HepG2 (cell line): ENCODE measurements around the gene ZNF444. TPM values are rescaled to one million over a fixed set of nuclear protein-coding genes. Genes with fewer than 3 reads are reported as not detected.

ENCODE experiments used
- ARNT2 ChIP-seq: sonication (generic); formaldehyde crosslinking; IDR thresholded peaks from 2 replicates; pipeline ENCODE4 v1.8.0; 2022; ENCODE audit warnings: mild to moderate bottlenecking, low read depth, missing genetic modification reagents, moderate library complexity
- HBP1 ChIP-seq: IDR thresholded peaks from 2 replicates; pipeline ENCODE4 v1.6.1; 2016; ENCODE audit warnings: low read depth, control low read depth
- HMGXB3 ChIP-seq: sonication (generic); formaldehyde crosslinking; IDR thresholded peaks from 2 replicates; pipeline ENCODE4 v1.4.0; 2020; ENCODE audit warnings: missing genetic modification reagents, borderline replicate concordance
- MED8 ChIP-seq: sonication (generic); formaldehyde crosslinking; IDR thresholded peaks from 2 replicates; pipeline ENCODE4 v1.8.1; 2023; ENCODE audit warnings: mild to moderate bottlenecking, missing genetic modification reagents; ENCODE audit not compliant: insufficient replicate concordance
- MNT ChIP-seq: fragments of 450-650 bp; IDR thresholded peaks from 2 replicates; pipeline ENCODE4 v1.6.1; 2016
- NFE2 ChIP-seq: sonication (generic); formaldehyde crosslinking; IDR thresholded peaks from 2 replicates; pipeline ENCODE4 v1.4.0; 2020; ENCODE audit warnings: missing genetic modification reagents
- POLR2G ChIP-seq: fragments of 200-400 bp; formaldehyde crosslinking; IDR thresholded peaks from 2 replicates; pipeline ENCODE4 v1.6.1; 2018; ENCODE audit warnings: mild to moderate bottlenecking, low read depth, low read length, moderate library complexity
- PTBP1 ChIP-seq: fragments of 200-400 bp; formaldehyde crosslinking; IDR thresholded peaks from 2 replicates; pipeline ENCODE4 v1.6.1; 2018; ENCODE audit warnings: low read length, low read depth; ENCODE audit not compliant: poor library complexity, severe bottlenecking
- RORA ChIP-seq: sonication (generic); formaldehyde crosslinking; IDR thresholded peaks from 2 replicates; pipeline ENCODE4 v1.5.0; 2020; ENCODE audit warnings: mild to moderate bottlenecking, missing genetic modification reagents, moderate library complexity
- TAF1 ChIP-seq: sonication (generic); formaldehyde crosslinking; IDR thresholded peaks from 2 replicates; pipeline ENCODE4 v1.4.0; 2020; ENCODE audit warnings: missing genetic modification reagents
- ZBTB21 ChIP-seq: sonication (generic); formaldehyde crosslinking; IDR thresholded peaks from 2 replicates; pipeline ENCODE4 v1.4.0; 2020; ENCODE audit warnings: missing genetic modification reagents
- ZFP36L1 ChIP-seq: sonication (generic); formaldehyde crosslinking; IDR thresholded peaks from 2 replicates; pipeline ENCODE4 v1.8.0; 2022; ENCODE audit warnings: mild to moderate bottlenecking, missing genetic modification reagents, moderate library complexity
- ZKSCAN8 ChIP-seq: IDR thresholded peaks from 2 replicates; pipeline ENCODE4 v1.6.1; 2016; ENCODE audit warnings: borderline replicate concordance, missing genetic modification reagents, missing compliant biosample characterization
- ZNF20 ChIP-seq: sonication (generic); formaldehyde crosslinking; IDR thresholded peaks from 2 replicates; pipeline ENCODE4 v1.4.0; 2020; ENCODE audit warnings: mild to moderate bottlenecking, moderate library complexity, missing genetic modification reagents
- ZNF230 ChIP-seq: sonication (generic); formaldehyde crosslinking; IDR thresholded peaks from 2 replicates; pipeline ENCODE4 v1.4.0; 2020; ENCODE audit warnings: mild to moderate bottlenecking, missing genetic modification reagents
- ZNF687 ChIP-seq: sonication (generic); formaldehyde crosslinking; IDR thresholded peaks from 2 replicates; pipeline ENCODE4 v1.5.1; 2020; ENCODE audit warnings: mild to moderate bottlenecking, missing genetic modification reagents, moderate library complexity
- ZNF746 ChIP-seq: sonication (generic); formaldehyde crosslinking; IDR thresholded peaks from 2 replicates; pipeline ENCODE4 v1.8.0; 2022; ENCODE audit warnings: mild to moderate bottlenecking, missing genetic modification reagents
- polyA plus RNA-seq, 8 experiments: library from polyadenylated mRNA; depleted of rRNA in 3 of 8; stranded (reverse) in 7 of 8; unstranded in 1 of 8; fragments of >200 nt; fragmentation: Illumina TruSeq in 4 of 8; extraction: Trizol in 4 of 8; gene quantifications; 2 replicates each; pipeline versions ENCODE4 v1.2.1 to v1.2.3, GENCODE V29; 2011 to 2016; ENCODE audit warnings: low read depth in 4 of 8, missing spikeins in 1 of 8, mixed read lengths in 1 of 8; ENCODE audit not compliant: insufficient read depth in 1 of 8
- total RNA-seq, 5 experiments: library from RNA; depleted of rRNA; stranded (reverse); fragments of >200 nt; fragmentation: Illumina TruSeq; extraction: Trizol; gene quantifications; 2 replicates each; pipeline ENCODE4 v1.2.3, GENCODE V29; 2016; ENCODE audit warnings: low read depth in 1 of 5

The ZNF444 gene
- total and polyA plus RNA-seq, 2 of the 13 experiments (the other 11 are each of a cell fraction or from before 2014, with no cell fraction given) = 27.4 to 30.3 TPM

- no peak for TF ChIP-seq HBP1 (CRISPR knock-in tag)
- 0 out of 2 replicates have a peak, but pooled peaks have one; percentile 2 for TF ChIP-seq POLR2G
- TF ChIP-seq ZNF20 (CRISPR knock-in tag) = no peak
- TF ChIP-seq ZNF230 (CRISPR knock-in tag) = no peak
- 0 out of 2 replicates have a peak, but pooled peaks have one; percentile 19 for TF ChIP-seq TAF1 (CRISPR knock-in tag)
- 0 out of 2 replicates have a peak, but pooled peaks have one; percentile 59 for TF ChIP-seq ARNT2 (CRISPR knock-in tag)
- peak; percentile 88 for TF ChIP-seq ZNF687 (CRISPR knock-in tag)
- TF ChIP-seq HMGXB3 = no peak
- no peak for TF ChIP-seq ZBTB21 (CRISPR knock-in tag)
- TF ChIP-seq ZNF746 (CRISPR knock-in tag) = no peak
- TF ChIP-seq RORA (CRISPR knock-in tag) = no peak
- TF ChIP-seq ZKSCAN8 = no peak
- TF ChIP-seq MNT = no peak
- 0 out of 2 replicates have a peak, but pooled peaks have one; percentile 56 for TF ChIP-seq ZFP36L1
- TF ChIP-seq NFE2 (CRISPR knock-in tag) = no peak
- no peak for TF ChIP-seq PTBP1
- no peak for TF ChIP-seq MED8 (CRISPR knock-in tag)
Measured at GRCh38 chr19:56142897-56143434, 1.9 kb downstream of the ZNF444 start (continued).
